Superior temporal gyrus (tissue), 1 donor: Measurements from ENCODE around the gene CPVL.

Experiments used
- DNase-seq: peaks from one replicate; pipeline ENCODE4 v3.0.0-alpha.2; 2016; ENCODE audit errors: extremely low spot score

The CPVL gene

GRCh38 chr7:29156907-29157452 is 10.6 kb upstream of the CPVL start:
- DNase-seq: no peak

GRCh38 chr7:29154076-29154475 is 7.7 kb upstream of the CPVL start:
- no peak for DNase-seq

DNA sequence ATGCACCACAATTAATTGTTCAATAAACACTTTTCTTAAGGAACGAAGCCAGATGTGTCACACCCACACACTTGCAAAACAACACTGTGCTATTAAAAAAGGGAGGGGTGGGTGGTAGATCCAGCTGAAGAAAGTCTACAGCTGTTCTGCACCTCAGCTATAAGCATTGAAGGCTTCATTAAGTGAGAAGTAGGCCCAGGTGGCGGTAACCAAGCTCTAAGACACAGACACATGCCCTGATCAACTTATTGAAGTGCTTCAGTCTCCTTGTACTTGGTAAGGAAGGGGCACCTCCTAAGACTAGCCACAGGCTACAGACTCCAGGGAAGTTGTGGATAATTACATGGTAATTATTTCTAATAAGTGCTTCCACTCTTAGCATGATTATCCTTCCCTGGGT is 4.5 kb upstream of the CPVL start:
- no peak for DNase-seq

DNA sequence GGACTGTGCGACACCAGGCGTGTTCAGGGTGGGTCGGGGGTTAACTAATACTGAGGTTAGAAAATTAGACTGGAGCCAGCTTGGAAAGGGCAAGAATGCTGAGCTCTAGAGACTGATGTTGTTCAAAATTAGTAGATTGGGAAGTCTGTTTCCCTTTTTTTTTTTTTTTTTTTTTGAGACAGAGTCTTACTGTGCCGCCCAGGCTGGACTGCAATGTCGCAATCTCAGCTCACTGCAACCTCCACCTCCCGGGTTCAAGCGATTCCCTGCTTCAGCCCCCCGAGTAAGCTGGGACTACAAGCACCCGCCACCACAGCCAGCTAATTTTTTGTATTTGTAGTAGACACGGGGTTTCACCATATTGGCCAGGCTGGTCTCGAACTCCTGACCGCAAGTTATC is 2.7 kb upstream of the CPVL start:
- DNase-seq: no peak

- no peak for DNase-seq
These were observed 1.5 kb upstream of the CPVL start for GRCh38 chr7:29147821-29148220.

DNA sequence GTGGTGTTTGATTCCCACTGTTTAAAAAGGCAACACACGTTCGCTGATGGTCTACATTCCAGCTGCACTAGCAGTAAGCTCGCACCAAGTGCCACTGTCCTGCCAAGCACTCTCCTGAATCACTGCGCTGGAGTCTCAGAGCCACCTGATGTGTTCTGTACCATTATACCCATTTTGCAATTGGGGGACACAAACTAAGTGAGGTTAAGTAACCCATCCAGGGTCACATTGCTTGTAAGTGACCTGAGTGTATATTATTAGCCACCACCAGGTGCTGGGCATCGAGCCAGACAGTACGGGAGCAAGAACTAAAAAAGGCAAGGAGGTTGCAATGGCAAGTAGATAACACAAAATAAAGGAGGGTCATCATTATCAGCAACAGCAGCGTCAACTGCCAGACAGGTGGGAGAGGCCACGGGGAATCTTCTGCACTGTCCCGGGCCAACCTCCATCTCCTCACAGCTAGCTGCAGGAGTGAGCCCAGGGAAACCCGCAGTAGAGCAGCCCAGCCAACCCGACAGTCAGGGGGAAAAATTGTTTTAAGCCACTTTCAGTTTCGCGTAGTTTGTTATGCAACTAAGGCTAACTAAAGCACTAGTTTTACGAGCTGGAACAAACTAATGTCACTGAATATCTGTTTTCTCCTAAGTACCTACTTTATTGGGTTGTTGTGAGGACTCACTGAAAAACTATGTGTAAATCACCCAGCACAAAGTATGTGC is 712 bp upstream of the CPVL start:
- no peak for DNase-seq

DNA sequence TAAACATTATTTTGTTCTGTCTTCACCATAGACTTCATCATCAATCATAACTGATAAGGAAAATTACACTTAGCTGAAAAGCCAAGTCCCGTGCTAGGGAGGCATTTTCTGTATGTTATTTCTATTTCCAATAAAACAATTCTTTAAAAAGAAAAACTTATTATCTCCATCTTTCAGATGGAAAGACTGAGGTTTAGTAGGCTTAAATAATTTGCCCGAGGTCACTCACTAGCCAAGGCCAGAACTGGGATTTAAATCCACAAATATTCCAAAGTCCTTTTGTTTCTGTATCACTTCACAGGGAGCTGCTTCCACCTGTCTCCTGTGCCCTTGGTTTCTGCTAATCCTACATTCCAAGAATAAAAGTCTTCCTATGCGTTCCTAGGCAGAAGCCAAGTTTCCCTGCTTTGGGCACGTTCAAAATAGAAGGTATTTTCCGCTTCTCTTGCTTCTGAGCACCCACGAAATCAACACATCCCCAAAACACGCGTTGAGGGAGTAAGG is 732 bp downstream of the CPVL start:
- no peak for DNase-seq

DNA sequence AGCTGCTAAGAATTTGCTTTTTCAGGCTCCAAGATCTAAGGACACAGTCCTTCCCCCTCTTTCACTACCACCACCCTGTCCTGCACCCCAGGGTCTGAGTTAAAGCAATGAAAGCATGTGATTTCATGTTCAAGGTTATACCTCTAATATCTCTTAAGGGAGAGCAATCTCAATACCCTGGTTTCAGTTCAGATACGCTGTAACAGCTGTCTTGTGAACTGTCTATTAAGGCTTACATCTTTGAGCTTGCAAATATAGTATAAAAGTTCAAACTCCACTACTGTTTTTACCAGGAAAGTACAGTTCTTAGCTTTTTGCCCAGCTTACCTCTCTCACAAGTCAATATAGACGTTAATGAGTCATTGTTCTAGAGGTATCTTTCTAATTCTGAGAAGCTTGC is 2.6 kb downstream of the CPVL start:
- no peak for DNase-seq

DNA sequence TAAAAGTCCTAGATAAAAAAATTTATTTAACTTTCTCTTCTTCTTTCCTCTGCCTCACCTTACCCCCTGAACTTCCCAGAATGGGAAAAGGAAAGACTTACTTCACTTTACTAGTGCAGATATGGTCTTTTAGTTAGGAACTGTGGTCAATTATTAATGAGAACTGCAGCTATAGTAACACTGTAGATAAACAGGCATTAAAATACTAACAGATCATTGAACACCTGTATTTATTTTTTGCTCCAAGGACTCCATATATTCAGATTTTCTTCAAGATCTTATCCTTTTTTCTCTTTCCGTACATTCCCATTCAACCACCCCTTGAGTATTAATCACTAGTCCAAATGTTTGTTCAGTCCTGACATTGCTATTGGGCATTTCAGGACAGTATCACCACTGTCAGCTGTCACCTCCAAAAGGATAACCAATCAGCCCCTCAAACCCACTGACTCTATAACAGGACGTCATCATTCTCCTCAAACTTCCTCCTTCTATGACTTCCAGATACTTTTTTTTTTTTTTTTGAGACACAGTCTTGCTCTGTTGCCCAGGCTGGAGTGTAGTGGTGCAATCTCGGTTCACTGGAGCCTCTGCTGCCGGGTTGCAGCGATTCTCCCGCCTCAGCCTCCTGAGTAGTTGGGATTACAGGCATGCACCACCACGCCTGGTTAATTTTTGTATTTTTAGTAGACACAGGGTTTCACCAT is 4.2 kb downstream of the CPVL start:
- DNase-seq: no peak

GRCh38 chr7:29140873-29141468 is 5.4 kb downstream of the CPVL start:
- no peak for DNase-seq

- DNase-seq: no peak
These were observed 6.5 kb downstream of the CPVL start for GRCh38 chr7:29139796-29140195.

- DNase-seq: no peak
These were observed 7.1 kb downstream of the CPVL start for GRCh38 chr7:29139191-29139590.

GRCh38 chr7:29138588-29138987 is 7.7 kb downstream of the CPVL start:
- no peak for DNase-seq

DNA sequence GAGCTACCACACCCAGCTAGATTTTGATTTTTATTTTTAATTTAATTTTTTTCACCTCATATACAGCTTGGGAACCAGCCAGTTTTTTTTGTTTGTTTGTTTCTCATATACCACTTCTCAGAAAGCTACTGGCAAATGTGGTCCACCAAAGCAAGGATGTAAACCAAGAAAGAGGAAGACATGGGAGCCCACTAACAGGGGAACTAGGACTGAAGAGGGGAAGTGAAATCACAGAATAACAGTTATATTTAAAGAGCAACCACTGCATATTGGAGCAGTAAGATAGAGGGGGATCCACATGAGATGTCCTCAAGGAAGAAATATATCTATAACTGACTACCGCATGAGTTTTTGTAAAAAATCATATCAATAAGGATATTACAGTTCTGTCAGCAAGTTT is 10.5 kb downstream of the CPVL start:
- DNase-seq: no peak

GRCh38 chr7:29132980-29133379 is 13.4 kb downstream of the CPVL start:
- no peak for DNase-seq

DNA sequence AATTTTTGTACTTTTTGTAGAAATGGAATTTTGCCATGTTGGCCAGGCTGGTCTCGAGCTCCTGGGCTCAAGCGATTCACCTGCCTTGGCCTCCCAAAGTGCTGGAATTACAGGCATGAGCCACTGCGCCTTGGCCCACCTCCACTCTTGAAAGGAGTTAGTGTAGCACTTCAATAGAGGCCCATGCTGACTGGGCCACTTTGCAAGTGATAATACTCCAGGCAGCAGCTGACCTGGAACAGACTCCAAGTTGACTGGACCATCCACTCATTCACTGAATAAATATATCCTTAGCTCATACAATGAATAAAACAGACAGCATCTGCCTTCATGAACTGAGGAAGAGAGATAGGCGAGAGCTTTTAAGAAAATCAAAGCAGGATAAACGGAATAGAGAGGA is 14.7 kb downstream of the CPVL start:
- no peak for DNase-seq

- DNase-seq: no peak
These were observed 16.2 kb downstream of the CPVL start for GRCh38 chr7:29130096-29130495.

GRCh38 chr7:29127527-29127926 is 18.8 kb downstream of the CPVL start:
- DNase-seq: no peak

DNA sequence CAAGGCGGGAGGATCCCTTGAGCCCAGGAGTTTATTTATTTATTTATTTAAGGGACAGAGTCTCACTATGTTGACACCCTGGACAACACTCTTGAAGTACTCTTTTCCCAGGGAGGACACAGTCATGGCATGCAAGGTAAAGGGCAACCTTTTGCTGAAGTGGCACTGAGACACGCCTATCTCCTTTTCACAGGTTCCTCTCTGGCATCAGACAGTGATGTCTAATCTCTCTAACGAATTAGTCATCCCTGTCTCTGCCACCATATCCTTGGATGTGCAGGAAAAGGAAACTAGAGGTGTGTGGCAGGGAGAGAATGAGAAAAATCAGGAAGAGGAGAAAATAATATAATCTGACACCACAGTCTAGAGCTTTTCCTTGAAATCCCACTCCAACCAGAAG is 19.5 kb downstream of the CPVL start:
- no peak for DNase-seq

- no peak for DNase-seq
These were observed 22.6 kb downstream of the CPVL start for GRCh38 chr7:29123626-29124190.

DNA sequence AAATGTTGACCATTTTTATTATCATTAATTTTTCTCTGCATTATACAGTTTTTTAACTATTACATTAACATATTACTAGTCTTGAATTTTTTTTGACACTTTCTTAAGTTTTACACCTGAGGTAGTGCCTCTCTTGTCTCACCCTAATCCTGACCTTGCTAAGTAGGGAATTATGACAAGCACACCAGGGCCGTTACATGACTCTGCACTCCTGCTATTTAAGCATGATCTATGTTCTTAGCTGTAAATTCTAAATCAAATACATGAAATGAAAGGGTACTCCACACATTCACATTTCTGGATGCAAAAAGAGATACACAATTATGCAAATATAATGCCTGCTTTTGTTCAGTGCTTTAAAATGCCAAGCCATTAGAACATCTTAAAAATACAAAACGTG is 23.6 kb downstream of the CPVL start:
- DNase-seq: no peak

- no peak for DNase-seq
These were observed 24.3 kb downstream of the CPVL start for GRCh38 chr7:29122081-29122480.
